Cardiac fibroblast (primary cell): ENCODE results near the gene KLK4.

Source experiments
- DNase-seq, 2 donors: peaks; one replicate each; pipeline versions ENCODE4 v3.0.0 to v3.0.0-alpha.2; 2010; ENCODE audit warnings: low read depth in 2 of 2
- H3K4me3 ChIP-seq, 2 donors: replicated peaks in 1 of 2; 1 replicate in 1 of 2; 2 replicates in 1 of 2; pipeline ENCODE4 v1.5.1; 2011; ENCODE audit warnings: low read depth in 2 of 2, low read length in 2 of 2, mild to moderate bottlenecking in 2 of 2, moderate library complexity in 1 of 2
- TF ChIP-seq, protein P1 (sequence below): IDR thresholded peaks from one replicate; pipeline ENCODE4 v1.5.1; 2011; ENCODE audit warnings: low read depth, mild to moderate bottlenecking, low read length, inconsistent platforms

The KLK4 gene, protein sequence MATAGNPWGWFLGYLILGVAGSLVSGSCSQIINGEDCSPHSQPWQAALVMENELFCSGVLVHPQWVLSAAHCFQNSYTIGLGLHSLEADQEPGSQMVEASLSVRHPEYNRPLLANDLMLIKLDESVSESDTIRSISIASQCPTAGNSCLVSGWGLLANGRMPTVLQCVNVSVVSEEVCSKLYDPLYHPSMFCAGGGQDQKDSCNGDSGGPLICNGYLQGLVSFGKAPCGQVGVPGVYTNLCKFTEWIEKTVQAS

DNA sequence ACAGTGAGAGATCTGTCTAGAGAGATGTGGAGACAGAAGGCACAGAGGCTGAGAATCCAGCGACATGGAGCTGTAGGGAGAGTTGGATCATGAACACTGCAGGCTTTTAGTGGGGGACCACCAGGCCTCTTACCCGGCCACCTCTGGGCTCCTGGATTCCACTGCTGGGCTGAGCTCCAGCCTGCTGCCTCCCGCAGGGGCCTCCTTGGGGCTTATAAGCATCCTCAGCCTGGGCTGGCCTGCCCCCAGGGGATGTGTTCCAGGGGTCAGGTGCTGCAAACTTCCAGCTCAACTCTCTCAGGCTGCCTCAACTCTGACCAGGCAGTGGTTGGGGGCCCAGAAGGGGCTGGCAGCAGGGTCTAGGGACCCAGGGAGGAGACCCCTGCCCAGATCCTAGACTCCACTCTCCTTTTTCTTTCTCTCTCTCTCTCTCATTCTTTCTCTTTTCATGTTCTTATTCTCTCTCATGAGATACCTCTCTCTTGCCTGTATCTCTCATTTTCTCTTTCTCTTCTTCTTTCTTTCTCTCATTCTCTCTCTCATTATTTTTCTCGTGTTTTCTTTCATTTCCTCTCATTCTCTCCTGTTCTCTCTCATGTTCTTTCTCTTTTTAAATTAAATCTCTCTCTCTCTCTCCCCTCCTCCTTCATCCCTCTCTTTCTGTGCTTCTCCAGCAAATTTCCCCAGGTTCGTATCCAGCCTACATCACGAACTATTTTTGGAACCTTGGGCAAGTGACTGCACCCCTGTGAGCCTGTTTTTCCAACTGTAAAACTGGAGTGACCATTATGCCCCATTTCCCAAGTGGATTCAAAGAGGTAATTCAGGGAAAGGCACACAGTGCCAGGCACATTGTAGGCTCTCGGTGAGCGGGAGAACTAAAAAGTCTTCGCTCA lies at the start of gene KLK4:
KLK4 (minus strand) TSS at position 190 of the 896 bp plus-strand sequence. CDS start 657 bp downstream, outside the sequence.
- TF ChIP-seq, protein P1, sequence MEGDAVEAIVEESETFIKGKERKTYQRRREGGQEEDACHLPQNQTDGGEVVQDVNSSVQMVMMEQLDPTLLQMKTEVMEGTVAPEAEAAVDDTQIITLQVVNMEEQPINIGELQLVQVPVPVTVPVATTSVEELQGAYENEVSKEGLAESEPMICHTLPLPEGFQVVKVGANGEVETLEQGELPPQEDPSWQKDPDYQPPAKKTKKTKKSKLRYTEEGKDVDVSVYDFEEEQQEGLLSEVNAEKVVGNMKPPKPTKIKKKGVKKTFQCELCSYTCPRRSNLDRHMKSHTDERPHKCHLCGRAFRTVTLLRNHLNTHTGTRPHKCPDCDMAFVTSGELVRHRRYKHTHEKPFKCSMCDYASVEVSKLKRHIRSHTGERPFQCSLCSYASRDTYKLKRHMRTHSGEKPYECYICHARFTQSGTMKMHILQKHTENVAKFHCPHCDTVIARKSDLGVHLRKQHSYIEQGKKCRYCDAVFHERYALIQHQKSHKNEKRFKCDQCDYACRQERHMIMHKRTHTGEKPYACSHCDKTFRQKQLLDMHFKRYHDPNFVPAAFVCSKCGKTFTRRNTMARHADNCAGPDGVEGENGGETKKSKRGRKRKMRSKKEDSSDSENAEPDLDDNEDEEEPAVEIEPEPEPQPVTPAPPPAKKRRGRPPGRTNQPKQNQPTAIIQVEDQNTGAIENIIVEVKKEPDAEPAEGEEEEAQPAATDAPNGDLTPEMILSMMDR, result no peak
- DNase-seq, result no peak
- H3K4me3 ChIP-seq, result no peak within 1 kb of the TSS

DNA sequence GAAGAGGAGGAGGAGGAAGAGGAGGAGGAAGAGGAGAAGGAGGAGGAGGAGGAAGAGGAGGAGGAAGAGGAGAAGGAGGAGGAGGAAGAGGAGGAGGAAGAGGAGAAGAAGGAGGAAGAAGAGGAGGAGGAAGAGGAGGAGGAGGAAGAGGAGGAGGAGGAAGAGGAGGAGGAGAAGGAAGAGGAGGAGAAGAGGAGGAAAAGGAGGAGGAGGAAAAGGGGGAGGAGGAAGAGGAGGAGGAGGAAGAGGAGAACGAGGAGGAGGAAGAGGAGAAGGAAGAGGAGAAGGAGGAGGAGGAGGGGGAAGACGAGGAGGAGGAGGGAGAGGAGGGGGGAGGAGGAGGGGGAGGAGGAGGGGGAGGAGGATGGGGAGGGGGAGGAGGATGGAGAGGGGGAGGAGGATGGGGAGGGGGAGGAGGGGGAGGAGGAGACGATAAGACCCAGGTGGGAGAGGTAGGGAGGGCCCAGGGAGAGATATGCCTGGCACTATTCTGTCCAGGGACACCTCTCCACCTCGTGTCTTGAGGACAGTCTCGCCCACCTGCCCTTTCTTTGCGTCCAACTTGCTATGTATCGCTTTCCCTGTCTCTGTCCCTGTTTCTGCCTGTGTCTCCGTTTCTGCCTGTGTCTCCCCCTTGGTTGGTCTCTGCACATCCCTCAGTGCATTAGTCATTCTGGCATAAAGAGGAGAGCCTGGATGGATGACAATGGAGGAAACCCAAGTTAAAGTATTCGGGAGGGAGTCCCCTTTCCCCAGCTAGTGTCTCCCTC lies 48.7 kb upstream of the KLK4 start:
- H3K4me3 ChIP-seq, result no peak overlapping the region
- TF ChIP-seq, protein P1, result no peak
- peak in 1 of 2 donors; percentile 2 for DNase-seq

DNA sequence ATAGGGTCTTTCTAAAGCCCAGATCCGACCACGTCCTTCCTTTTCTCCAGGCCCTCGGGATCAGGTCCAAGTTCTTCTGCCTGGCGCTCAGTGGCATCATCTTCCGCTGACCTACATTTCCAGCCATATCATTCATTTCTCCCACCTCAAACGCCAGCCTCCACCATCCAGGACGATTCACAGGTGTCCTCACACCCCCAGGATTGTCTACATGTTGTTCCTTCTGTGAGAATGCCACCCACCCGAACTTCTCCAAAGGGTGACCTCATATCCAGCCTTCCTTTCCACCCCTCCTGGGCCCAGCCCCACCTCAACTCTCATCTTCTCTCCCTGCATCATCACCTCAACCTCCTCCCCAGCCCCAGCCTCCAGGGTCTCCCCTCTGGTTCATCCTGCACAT lies 46.4 kb upstream of the KLK4 start:
- TF ChIP-seq, protein P1, result no peak
- DNase-seq, result no peak

DNA sequence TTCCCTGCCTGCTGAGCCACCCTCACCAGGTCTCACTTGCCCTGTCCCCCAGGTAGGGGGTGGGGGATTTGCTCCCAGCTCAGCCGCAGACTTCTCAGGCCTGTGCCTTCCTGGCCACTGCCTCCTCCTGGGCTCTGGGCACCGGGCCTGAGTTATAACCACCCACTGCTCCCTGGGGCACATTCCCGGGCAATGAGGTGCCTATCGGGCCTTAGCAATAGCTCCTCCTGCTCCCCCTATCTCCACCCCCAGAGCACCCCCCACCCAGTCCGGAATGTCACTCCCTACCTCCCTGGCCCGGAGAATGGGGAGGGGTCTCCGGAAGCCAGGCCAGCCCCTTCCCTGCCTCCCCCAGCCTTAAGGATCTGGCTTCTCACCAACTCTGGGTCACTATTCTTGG lies 41.7 kb upstream of the KLK4 start, which contains the start of gene KLK5:
KLK5 (minus strand) TSS at position 129 of the 400 bp plus-strand sequence. CDS start 381 bp downstream, outside the sequence.
- TF ChIP-seq, protein P1, result no peak
- no peak for DNase-seq
- no peak within 1 kb of the TSS for H3K4me3 ChIP-seq

More for the DNA sequence above, 46.4 kb upstream of the KLK4 start:
- no peak overlapping the region for H3K4me3 ChIP-seq

DNA sequence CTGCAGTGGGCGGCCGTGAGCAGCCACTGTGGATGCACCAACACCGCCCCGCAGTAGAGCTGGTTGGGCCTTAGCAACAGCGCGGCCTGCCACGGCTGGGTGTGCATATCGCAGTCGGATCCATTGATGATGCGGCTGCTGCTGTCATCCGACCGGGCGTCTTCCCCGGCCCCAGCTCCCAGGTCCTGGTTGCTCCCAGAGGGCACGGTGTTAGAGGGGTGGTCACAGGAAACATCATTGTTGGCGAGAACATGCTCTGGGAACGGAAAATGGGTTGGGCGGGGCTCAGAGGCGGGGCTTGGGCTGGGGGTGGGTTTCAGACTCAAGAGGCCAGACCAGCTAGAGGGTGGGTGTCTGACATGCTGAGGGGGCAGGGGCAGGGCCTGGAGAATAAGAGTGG lies 38.7 kb upstream of the KLK4 start:
- H3K4me3 ChIP-seq, result no peak overlapping the region
- TF ChIP-seq, protein P1, result no peak
- no peak for DNase-seq

DNA sequence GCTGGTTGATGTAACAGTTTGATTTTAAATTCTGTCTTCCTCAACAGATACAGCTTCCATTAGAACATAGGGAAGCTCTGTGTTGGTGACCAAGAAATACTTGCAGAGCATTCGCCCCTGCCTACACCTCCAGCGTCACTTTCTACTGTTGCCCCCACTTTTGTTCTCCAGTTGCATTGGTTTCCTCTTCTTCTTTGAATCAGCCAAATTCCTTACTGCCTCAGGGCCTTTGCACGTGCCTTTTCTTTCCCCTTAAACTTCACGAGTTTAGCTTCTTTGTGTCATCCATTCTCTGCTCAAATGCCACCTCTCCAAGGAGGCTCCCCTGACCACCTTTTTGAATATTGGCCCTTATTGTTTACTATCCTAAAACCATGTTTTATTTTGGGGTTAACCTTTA lies 35.9 kb upstream of the KLK4 start:
- TF ChIP-seq, protein P1, result no peak
- no peak for DNase-seq
- H3K4me3 ChIP-seq, result no peak overlapping the region
